ENCODE data around the gene ADORA3.

Gene ADORA3

GRCh38 chr1:111506561-111506960, 3.1 kb upstream of the ADORA3 start:
- Histone ChIP-seq H3K18ac (ENCODE audit: low read depth in 1 of 2, low read length in 2 of 2) (no peak overlapping the region), H2AFZ (ENCODE audit: low read depth, low read length) (no peak overlapping the region), H3K27me3 (ENCODE audit: control insufficient read depth in 1 of 2, insufficient read depth in 1 of 2, low read length in 2 of 2) (peaks cover 7 to 11% of the 10 kb centered on the region in 2 experiments), H3K79me1 (replicated peaks; ENCODE audit: low read length, poor library complexity, severe bottlenecking) (no peaks in the 10 kb centered on the region), H4K91ac (ENCODE audit: low read length) (no peak overlapping the region), H2BK12ac (ENCODE audit: low read length in 2 of 2) (no peak overlapping the region), H2AK5ac (ENCODE audit: low read length, severe bottlenecking) (no peak overlapping the region), H2BK5ac (ENCODE audit: low read depth, low read length, poor library complexity, severe bottlenecking) (no peak overlapping the region), H3K27ac (ENCODE audit: low read length, poor library complexity, severe bottlenecking) (no peak overlapping the region), H2BK15ac (ENCODE audit: low read depth, poor library complexity, severe bottlenecking) (no peak overlapping the region), H2BK120ac (ENCODE audit: low read depth, low read length) (no peak overlapping the region), H3K36me3 (ENCODE audit: control insufficient read depth in 1 of 2, insufficient read depth in 2 of 2, low read depth in 1 of 2, low read length in 2 of 2) (no peaks in the 10 kb centered on the region), H3K23ac (ENCODE audit: low read length in 2 of 2) (no peak overlapping the region), H3K4me1 (ENCODE audit: control insufficient read depth, insufficient read depth, low read depth, low read length) (peaks cover 10% of the 10 kb centered on the region), H3K9me3 (ENCODE audit: control insufficient read depth, low read length) (no peaks in the 10 kb centered on the region), H4K8ac (ENCODE audit: low read length) (no peak overlapping the region), H3K4me2 (ENCODE audit: low read length, poor library complexity, severe bottlenecking) (no peak overlapping the region), H3K4ac (ENCODE audit: low read depth in 1 of 2, low read length in 2 of 2) (no peak overlapping the region), H3K9ac (ENCODE audit: low read length) (no peak overlapping the region), H3K4me3 (ENCODE audit: insufficient read depth in 1 of 2, low read depth in 1 of 2, low read length in 2 of 2) (no peak overlapping the region), H3K14ac (ENCODE audit: low read length in 2 of 2) (no peak overlapping the region)
- no peak for DNase-seq
- WGBS, result 0% methylated on average over 1 of the region's 2 CpGs

- WGBS, result 91% methylated on average over 6 of the region's 6 CpGs
- H2BK120ac ChIP-seq (ENCODE audit: low read depth, low read length), result no peak overlapping the region
- H3K79me1 ChIP-seq (replicated peaks; ENCODE audit: low read length, poor library complexity, severe bottlenecking), result no peaks in the 10 kb centered on the region
- no peak overlapping the region for H4K8ac ChIP-seq (ENCODE audit: low read length)
- no peak overlapping the region for H2AFZ ChIP-seq (ENCODE audit: low read depth, low read length)
- H2AK5ac ChIP-seq (ENCODE audit: low read length, severe bottlenecking), result no peak overlapping the region
- no peaks in the 10 kb centered on the region for H3K9me3 ChIP-seq (ENCODE audit: control insufficient read depth, low read length)
- no peak overlapping the region for H2BK5ac ChIP-seq (ENCODE audit: low read depth, low read length, poor library complexity, severe bottlenecking)
- H2BK12ac ChIP-seq (ENCODE audit: low read length in 2 of 2), result no peak overlapping the region
- H3K4me3 ChIP-seq (ENCODE audit: insufficient read depth in 1 of 2, low read depth in 1 of 2, low read length in 2 of 2), result no peak overlapping the region
- no peak overlapping the region for H3K27ac ChIP-seq (ENCODE audit: low read length, poor library complexity, severe bottlenecking)
- no peak overlapping the region for H3K4me2 ChIP-seq (ENCODE audit: low read length, poor library complexity, severe bottlenecking)
- H3K23ac ChIP-seq (ENCODE audit: low read length in 2 of 2), result no peak overlapping the region
- H2BK15ac ChIP-seq (ENCODE audit: low read depth, poor library complexity, severe bottlenecking), result no peak overlapping the region
- peaks cover 10% of the 10 kb centered on the region for H3K4me1 ChIP-seq (ENCODE audit: control insufficient read depth, insufficient read depth, low read depth, low read length)
- H3K14ac ChIP-seq (ENCODE audit: low read length in 2 of 2), result no peak overlapping the region
- peaks cover 12 to 15% of the 10 kb centered on the region in 2 experiments for H3K27me3 ChIP-seq (ENCODE audit: control insufficient read depth in 1 of 2, insufficient read depth in 1 of 2, low read length in 2 of 2)
- H3K36me3 ChIP-seq (ENCODE audit: control insufficient read depth in 1 of 2, insufficient read depth in 2 of 2, low read depth in 1 of 2, low read length in 2 of 2), result no peaks in the 10 kb centered on the region
- no peak overlapping the region for H4K91ac ChIP-seq (ENCODE audit: low read length)
- H3K4ac ChIP-seq (ENCODE audit: low read depth in 1 of 2, low read length in 2 of 2), result no peak overlapping the region
- H3K18ac ChIP-seq (ENCODE audit: low read depth in 1 of 2, low read length in 2 of 2), result no peak overlapping the region
- DNase-seq, result no peak
- H3K9ac ChIP-seq (ENCODE audit: low read length), result no peak overlapping the region
These were observed 2.2 kb upstream of the ADORA3 start for GRCh38 chr1:111505641-111506119.

- peaks cover 23 to 24% of the 10 kb centered on the region in 2 experiments for H3K27me3 ChIP-seq (ENCODE audit: control insufficient read depth in 1 of 2, insufficient read depth in 1 of 2, low read length in 2 of 2)
- no peak overlapping the region for H4K8ac ChIP-seq (ENCODE audit: low read length)
- H3K4ac ChIP-seq (ENCODE audit: low read depth in 1 of 2, low read length in 2 of 2), result no peak overlapping the region
- WGBS, result 97% methylated on average over 6 of the region's 6 CpGs
- H3K14ac ChIP-seq (ENCODE audit: low read length in 2 of 2), result no peak overlapping the region
- H2AFZ ChIP-seq (ENCODE audit: low read depth, low read length), result no peak overlapping the region
- no peak overlapping the region for H2BK15ac ChIP-seq (ENCODE audit: low read depth, poor library complexity, severe bottlenecking)
- H3K4me2 ChIP-seq (ENCODE audit: low read length, poor library complexity, severe bottlenecking), result no peak overlapping the region
- H3K9ac ChIP-seq (ENCODE audit: low read length), result no peak overlapping the region
- H3K4me1 ChIP-seq (ENCODE audit: control insufficient read depth, insufficient read depth, low read depth, low read length), result peaks cover 10% of the 10 kb centered on the region
- no peak overlapping the region for H2BK120ac ChIP-seq (ENCODE audit: low read depth, low read length)
- no peak overlapping the region for H2BK5ac ChIP-seq (ENCODE audit: low read depth, low read length, poor library complexity, severe bottlenecking)
- H3K27ac ChIP-seq (ENCODE audit: low read length, poor library complexity, severe bottlenecking), result no peak overlapping the region
- H3K4me3 ChIP-seq (ENCODE audit: insufficient read depth in 1 of 2, low read depth in 1 of 2, low read length in 2 of 2), result no peak overlapping the region
- DNase-seq, result no peak
- H2BK12ac ChIP-seq (ENCODE audit: low read length in 2 of 2), result no peak overlapping the region
- H3K18ac ChIP-seq (ENCODE audit: low read depth in 1 of 2, low read length in 2 of 2), result no peak overlapping the region
- no peak overlapping the region for H3K23ac ChIP-seq (ENCODE audit: low read length in 2 of 2)
- no peaks in the 10 kb centered on the region for H3K36me3 ChIP-seq (ENCODE audit: control insufficient read depth in 1 of 2, insufficient read depth in 2 of 2, low read depth in 1 of 2, low read length in 2 of 2)
- H4K91ac ChIP-seq (ENCODE audit: low read length), result no peak overlapping the region
- H3K79me1 ChIP-seq (replicated peaks; ENCODE audit: low read length, poor library complexity, severe bottlenecking), result no peaks in the 10 kb centered on the region
- H2AK5ac ChIP-seq (ENCODE audit: low read length, severe bottlenecking), result no peak overlapping the region
- H3K9me3 ChIP-seq (ENCODE audit: control insufficient read depth, low read length), result no peaks in the 10 kb centered on the region
These were observed 664 bp upstream of the ADORA3 start for GRCh38 chr1:111504097-111504496.

GRCh38 chr1:111501645-111502044, 1.8 kb downstream of the ADORA3 start:
- Histone ChIP-seq H4K8ac (ENCODE audit: low read length) (no peak overlapping the region), H3K27ac (ENCODE audit: low read length, poor library complexity, severe bottlenecking) (no peak overlapping the region), H3K4me1 (ENCODE audit: control insufficient read depth, insufficient read depth, low read depth, low read length) (no peaks in the 10 kb centered on the region), H3K27me3 (ENCODE audit: control insufficient read depth in 1 of 2, insufficient read depth in 1 of 2, low read length in 2 of 2) (peaks cover 27 to 30% of the 10 kb centered on the region in 2 experiments), H3K4ac (ENCODE audit: low read depth in 1 of 2, low read length in 2 of 2) (no peak overlapping the region), H3K4me3 (ENCODE audit: insufficient read depth in 1 of 2, low read depth in 1 of 2, low read length in 2 of 2) (no peak overlapping the region), H3K14ac (ENCODE audit: low read length in 2 of 2) (no peak overlapping the region), H3K36me3 (ENCODE audit: control insufficient read depth in 1 of 2, insufficient read depth in 2 of 2, low read depth in 1 of 2, low read length in 2 of 2) (no peaks in the 10 kb centered on the region), H3K18ac (ENCODE audit: low read depth in 1 of 2, low read length in 2 of 2) (no peak overlapping the region), H3K9me3 (ENCODE audit: control insufficient read depth, low read length) (no peaks in the 10 kb centered on the region), H3K23ac (ENCODE audit: low read length in 2 of 2) (no peak overlapping the region), H2BK12ac (ENCODE audit: low read length in 2 of 2) (no peak overlapping the region), H2BK5ac (ENCODE audit: low read depth, low read length, poor library complexity, severe bottlenecking) (no peak overlapping the region), H4K91ac (ENCODE audit: low read length) (no peak overlapping the region), H2AFZ (ENCODE audit: low read depth, low read length) (no peak overlapping the region), H2AK5ac (ENCODE audit: low read length, severe bottlenecking) (no peak overlapping the region), H3K9ac (ENCODE audit: low read length) (no peak overlapping the region), H3K79me1 (replicated peaks; ENCODE audit: low read length, poor library complexity, severe bottlenecking) (no peaks in the 10 kb centered on the region), H2BK120ac (ENCODE audit: low read depth, low read length) (no peak overlapping the region), H3K4me2 (ENCODE audit: low read length, poor library complexity, severe bottlenecking) (no peak overlapping the region), H2BK15ac (ENCODE audit: low read depth, poor library complexity, severe bottlenecking) (no peak overlapping the region)
- DNase-seq, result no peak
- 90% methylated on average over 3 of the region's 7 CpGs for WGBS
